Measurements from ENCODE around the gene CUBN.

The CUBN gene

DNA sequence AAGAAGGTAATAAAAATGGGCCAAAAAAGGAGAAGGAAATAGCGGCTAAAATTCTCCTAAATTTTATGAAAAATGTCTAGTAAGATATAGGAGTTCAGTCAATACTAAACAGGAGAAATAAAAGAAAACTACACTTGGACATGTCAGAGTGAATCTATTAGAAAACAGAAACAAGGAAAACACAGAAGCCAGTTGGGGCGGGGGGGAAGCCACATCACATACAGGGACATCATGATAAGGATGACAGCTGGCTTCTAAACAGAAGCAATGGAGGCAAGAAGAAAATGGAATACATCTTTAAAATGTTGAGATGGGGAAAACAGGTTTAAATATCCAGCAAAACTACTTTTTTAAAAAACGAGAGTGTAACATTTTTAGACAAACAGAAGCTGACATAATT lies 77.8 kb downstream of the CUBN start:
- H3K4me3 ChIP-seq (ENCODE audit: low read depth, low read length), result no peak overlapping the region
- no peak for DNase-seq (ENCODE audit: low read depth)
- TF ChIP-seq, protein P1, sequence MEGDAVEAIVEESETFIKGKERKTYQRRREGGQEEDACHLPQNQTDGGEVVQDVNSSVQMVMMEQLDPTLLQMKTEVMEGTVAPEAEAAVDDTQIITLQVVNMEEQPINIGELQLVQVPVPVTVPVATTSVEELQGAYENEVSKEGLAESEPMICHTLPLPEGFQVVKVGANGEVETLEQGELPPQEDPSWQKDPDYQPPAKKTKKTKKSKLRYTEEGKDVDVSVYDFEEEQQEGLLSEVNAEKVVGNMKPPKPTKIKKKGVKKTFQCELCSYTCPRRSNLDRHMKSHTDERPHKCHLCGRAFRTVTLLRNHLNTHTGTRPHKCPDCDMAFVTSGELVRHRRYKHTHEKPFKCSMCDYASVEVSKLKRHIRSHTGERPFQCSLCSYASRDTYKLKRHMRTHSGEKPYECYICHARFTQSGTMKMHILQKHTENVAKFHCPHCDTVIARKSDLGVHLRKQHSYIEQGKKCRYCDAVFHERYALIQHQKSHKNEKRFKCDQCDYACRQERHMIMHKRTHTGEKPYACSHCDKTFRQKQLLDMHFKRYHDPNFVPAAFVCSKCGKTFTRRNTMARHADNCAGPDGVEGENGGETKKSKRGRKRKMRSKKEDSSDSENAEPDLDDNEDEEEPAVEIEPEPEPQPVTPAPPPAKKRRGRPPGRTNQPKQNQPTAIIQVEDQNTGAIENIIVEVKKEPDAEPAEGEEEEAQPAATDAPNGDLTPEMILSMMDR (conservative IDR thresholded peaks at IDR 0.05; ENCODE audit: low read depth, low read length), result no peak

DNA sequence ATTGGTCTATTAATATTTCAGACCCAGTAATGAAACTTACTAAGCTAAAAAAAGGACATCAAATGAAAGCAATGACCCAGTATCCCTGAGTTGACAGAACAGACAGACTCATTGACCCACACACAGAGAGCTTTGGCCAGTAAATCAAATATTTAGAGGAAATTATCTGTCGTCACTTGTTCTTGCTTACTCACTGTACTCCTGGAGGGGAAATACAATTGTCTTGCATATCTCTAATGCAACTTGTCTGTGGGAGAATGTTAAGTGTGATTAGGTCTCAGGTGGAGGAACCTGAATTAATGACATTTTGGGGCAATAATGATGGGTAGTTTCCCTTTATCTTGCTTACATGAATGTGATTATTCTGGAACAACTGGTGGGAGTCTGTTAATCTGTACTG lies 80.4 kb downstream of the CUBN start:
- TF ChIP-seq, protein P1 (conservative IDR thresholded peaks at IDR 0.05; ENCODE audit: low read depth, low read length), result no peak
- no peak overlapping the region for H3K4me3 ChIP-seq (ENCODE audit: low read depth, low read length)
- no peak for DNase-seq (ENCODE audit: low read depth)

DNA sequence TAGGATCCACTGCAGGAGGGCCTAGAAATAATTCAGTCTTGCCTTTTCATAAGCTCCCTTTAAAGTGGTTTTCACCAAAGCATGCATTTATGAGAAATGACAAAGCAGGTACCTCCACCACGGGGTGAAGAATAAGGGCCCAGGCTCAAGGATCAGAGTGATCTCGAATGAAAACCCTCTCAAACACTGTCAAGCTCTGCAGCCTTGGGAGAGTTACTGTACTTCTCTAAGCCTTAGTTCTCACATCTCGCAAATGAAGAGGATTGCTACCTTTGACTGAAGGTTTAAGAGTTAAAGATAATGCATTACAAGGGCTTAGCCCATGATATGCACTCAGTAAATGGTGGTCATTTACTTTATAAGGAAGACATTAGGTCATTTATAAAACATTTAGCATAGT lies 81.7 kb downstream of the CUBN start:
- DNase-seq (ENCODE audit: low read depth), result no peak
- H3K4me3 ChIP-seq (ENCODE audit: low read depth, low read length), result no peak overlapping the region
- TF ChIP-seq, protein P1 (conservative IDR thresholded peaks at IDR 0.05; ENCODE audit: low read depth, low read length), result no peak

DNA sequence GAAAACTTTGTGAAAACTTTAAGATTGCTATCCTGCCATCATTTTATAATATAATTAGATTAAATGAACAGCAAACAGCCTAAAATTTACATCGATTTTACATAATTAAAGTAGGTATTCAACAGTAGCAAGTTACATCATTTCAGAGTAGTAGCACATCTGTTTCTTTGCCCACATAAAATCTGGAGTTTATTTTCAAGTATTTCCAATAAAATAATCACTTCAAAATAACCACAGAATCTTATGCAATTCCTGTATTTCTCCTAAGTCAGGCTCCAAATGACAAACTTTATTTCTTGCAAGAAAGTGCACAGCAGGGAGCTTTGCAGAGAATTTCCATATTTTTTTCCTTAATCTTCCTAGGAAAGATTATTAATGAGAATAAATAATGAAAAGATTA lies 82.6 kb downstream of the CUBN start:
- TF ChIP-seq, protein P1 (conservative IDR thresholded peaks at IDR 0.05; ENCODE audit: low read depth, low read length), result no peak
- no peak overlapping the region for H3K4me3 ChIP-seq (ENCODE audit: low read depth, low read length)
- DNase-seq (ENCODE audit: low read depth), result no peak

- no peak for DNase-seq (ENCODE audit: low read depth)
- TF ChIP-seq, protein P1 (conservative IDR thresholded peaks at IDR 0.05; ENCODE audit: low read depth, low read length), result no peak
- no peak overlapping the region for H3K4me3 ChIP-seq (ENCODE audit: low read depth, low read length)
Observed at GRCh38 chr10:17043586-17043985, 86.0 kb downstream of the CUBN start.

DNA sequence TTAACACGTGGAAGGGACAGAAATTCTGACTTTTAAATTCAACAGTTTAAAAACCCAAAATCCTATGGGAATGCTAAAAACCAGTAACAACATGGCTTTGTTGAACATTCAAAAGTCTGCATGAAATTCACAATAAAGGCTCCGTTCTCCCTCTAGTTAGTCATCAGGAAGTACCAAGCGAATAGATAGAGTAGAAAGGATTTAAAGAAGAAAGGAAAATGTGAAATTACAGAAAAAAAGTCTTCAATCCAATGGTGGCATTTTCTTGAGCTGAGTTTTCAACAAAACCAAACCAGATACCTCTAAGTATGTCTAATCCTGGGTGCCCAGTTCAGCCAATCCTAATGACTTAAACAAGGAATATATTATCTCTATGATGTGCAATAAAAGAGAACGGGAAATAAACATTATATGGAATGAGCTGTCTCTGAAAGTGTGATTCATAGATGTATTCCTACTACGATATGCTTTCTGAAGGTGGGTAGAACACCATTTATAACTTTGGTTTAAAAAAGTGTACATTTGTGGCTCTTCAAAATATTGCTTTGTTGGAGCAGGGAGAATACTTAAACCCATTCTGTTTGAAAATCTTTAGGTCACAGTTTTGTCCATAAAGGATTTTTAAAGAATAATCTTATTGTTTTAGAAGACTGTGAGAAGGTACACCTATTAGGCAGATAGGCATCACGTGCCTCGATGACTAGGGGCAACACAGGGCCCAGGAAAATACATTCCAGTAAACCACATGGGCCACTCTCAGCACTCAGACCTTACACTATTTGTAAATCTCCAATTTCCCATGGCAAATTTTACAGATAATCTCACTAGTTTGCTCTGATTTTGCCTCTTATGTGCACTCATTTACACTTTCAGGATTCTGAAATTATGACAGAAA lies 87.7 kb downstream of the CUBN start:
- no peak overlapping the region for H3K4me3 ChIP-seq (ENCODE audit: low read depth, low read length)
- no peak for DNase-seq (ENCODE audit: low read depth)
- TF ChIP-seq, protein P1 (conservative IDR thresholded peaks at IDR 0.05; ENCODE audit: low read depth, low read length), result no peak

- no peak for DNase-seq (ENCODE audit: low read depth)
- TF ChIP-seq, protein P1 (conservative IDR thresholded peaks at IDR 0.05; ENCODE audit: low read depth, low read length), result no peak
- no peak overlapping the region for H3K4me3 ChIP-seq (ENCODE audit: low read depth, low read length)
Observed at GRCh38 chr10:17038627-17039026, 91.0 kb downstream of the CUBN start.

All from choroid plexus epithelial cell (primary cell).